BJ (cell line): ENCODE data around the gene BTG4. TPM values are rescaled to one million over a fixed set of nuclear protein-coding genes. Genes with fewer than 3 reads are reported as not detected.

ENCODE experiments used
- CTCF ChIA-PET: fragments of 350-600 bp; formaldehyde crosslinking; extraction: SDS; loops from one replicate; lab custom pipeline; 2021; ENCODE audit warnings: antibody characterized with exemption, inconsistent platforms; lab: Yijun Ruan, JAX
- POLR2A ChIA-PET: fragments of 300-600 bp; sonication (Branson Sonifier 250); formaldehyde crosslinking; extraction: SDS; loops from one replicate; lab custom pipeline; 2021; ENCODE audit warnings: antibody characterized with exemption; lab: Charles Lee
- DNase-seq: peaks from one replicate; pipeline ENCODE4 v3.0.0-alpha.2; 2011; ENCODE audit warnings: low read depth
- H3K27me3 ChIP-seq: 2 replicates; pipeline ENCODE4 v1.6.0; 2011; ENCODE audit warnings: low read length; ENCODE audit not compliant: control insufficient read depth, insufficient read depth
- H3K36me3 ChIP-seq: 2 replicates; pipeline ENCODE4 v1.5.1; 2011; ENCODE audit warnings: low read length; ENCODE audit not compliant: control insufficient read depth, insufficient read depth
- H3K4me3 ChIP-seq: 2 replicates; pipeline ENCODE4 v1.5.1; 2011; ENCODE audit warnings: low read depth, mild to moderate bottlenecking, control low read depth, low read length
- CTCF ChIP-seq: IDR thresholded peaks from 2 replicates; pipeline ENCODE4 v1.5.1; 2011; ENCODE audit warnings: low read depth, mild to moderate bottlenecking, control low read depth, inconsistent platforms, low read length, moderate library complexity; ENCODE audit not compliant: insufficient read depth
- polyA plus RNA-seq: library from polyadenylated mRNA; depleted of rRNA; stranded (reverse); fragments of >200 nt; gene quantifications from 2 replicates; pipeline ENCODE4 v1.2.3, GENCODE V29; 2011

Gene BTG4
- polyA plus RNA-seq, 1 experiment, result not detected

DNA sequence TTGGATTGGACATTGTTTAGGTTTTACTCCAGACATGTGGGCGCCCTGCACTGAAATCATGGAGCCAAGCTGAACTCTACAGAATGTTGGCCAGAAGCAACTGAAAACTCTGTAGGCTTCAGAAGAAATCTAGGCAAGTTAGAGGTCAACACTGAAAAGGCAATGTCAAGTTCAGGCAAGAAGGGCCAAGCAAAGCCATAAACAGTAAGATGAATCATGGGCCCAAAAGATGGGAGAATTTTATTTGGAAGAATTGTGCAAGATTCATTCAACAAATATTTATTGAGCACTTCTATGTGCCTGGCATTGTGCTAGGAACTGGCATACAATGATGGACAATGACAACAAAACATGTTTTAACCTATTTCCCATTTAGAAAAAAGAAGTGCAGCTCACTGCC, 13.3 kb upstream of the BTG4 start:
- Histone ChIP-seq H3K4me3 (no peak overlapping the region), H3K36me3 (no peaks in the 10 kb centered on the region), H3K27me3 (no peaks in the 10 kb centered on the region)
- no peak for TF ChIP-seq CTCF
- ChIA-PET CTCF (no interaction called here), POLR2A (no interaction called here)
- DNase-seq, result no peak

DNA sequence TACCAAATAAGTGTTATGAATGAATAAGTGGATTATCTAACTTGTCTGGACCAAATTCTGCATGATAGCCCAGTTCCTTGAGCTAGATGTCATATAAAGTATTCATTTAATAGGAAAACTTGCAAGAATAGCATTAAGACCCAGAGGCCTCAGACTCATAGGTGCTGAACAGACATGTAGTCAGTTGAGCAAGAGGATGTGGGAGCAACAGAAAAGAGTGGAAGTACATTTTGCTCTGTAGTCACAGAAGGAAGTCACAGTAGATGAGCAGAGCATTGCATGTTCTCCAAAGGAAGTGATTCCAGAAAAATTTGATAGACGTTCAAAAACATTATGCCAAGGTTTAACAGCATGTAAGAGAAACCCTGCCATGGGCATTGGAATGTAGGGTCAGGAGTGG, 11.9 kb upstream of the BTG4 start:
- CTCF ChIA-PET, result interaction anchor here (0.8 kb wide), 1 partner anchor 70 kb away, joined by 4 read pairs; no protein-coding TSS in a partner anchor
- H3K36me3 ChIP-seq, result no peaks in the 10 kb centered on the region
- TF ChIP-seq CTCF, result no peak
- DNase-seq, result no peak
- POLR2A ChIA-PET, result no interaction called here
- H3K27me3 ChIP-seq, result no peaks in the 10 kb centered on the region
- H3K4me3 ChIP-seq, result no peak overlapping the region

- ChIA-PET CTCF (interaction anchor here (0.6 to 0.8 kb wide), 2 partner anchors 16 to 69 kb away, joined by 3 to 4 read pairs; no protein-coding TSS in a partner anchor), POLR2A (no interaction called here)
- no peak for TF ChIP-seq CTCF
Measured at GRCh38 chr11:111523343-111523742, 11.2 kb upstream of the BTG4 start.

GRCh38 chr11:111522426-111522825, 10.2 kb upstream of the BTG4 start:
- ChIA-PET CTCF (no interaction called here), POLR2A (no interaction called here)
- no peak for DNase-seq

More at GRCh38 chr11:111523343-111523742, 11.2 kb upstream of the BTG4 start:
- Histone ChIP-seq H3K36me3 (no peaks in the 10 kb centered on the region), H3K4me3 (no peak overlapping the region), H3K27me3 (no peaks in the 10 kb centered on the region)
- no peak for DNase-seq

GRCh38 chr11:111521135-111521534, 8.9 kb upstream of the BTG4 start:
- Histone ChIP-seq H3K27me3 (no peaks in the 10 kb centered on the region), H3K36me3 (no peaks in the 10 kb centered on the region), H3K4me3 (no peak overlapping the region)
- TF ChIP-seq CTCF, result no peak
- DNase-seq, result no peak
- POLR2A ChIA-PET, result no interaction called here
- CTCF ChIA-PET, result no interaction called here

More at GRCh38 chr11:111522426-111522825, 10.2 kb upstream of the BTG4 start:
- no peak for TF ChIP-seq CTCF
- Histone ChIP-seq H3K36me3 (no peaks in the 10 kb centered on the region), H3K27me3 (no peaks in the 10 kb centered on the region), H3K4me3 (no peak overlapping the region)
